GM20431 (cell line): ENCODE results near the gene NOP16.
"Not testable (repeated sequence)": the region's sequence is repeated elsewhere in the genome, so short reads cannot be mapped to it uniquely, and the experiment has no call there.

Experiments
- in situ Hi-C: fragments of 300-500 bp; cut with MseI, MboI; formaldehyde crosslinking; loops from one replicate; pipeline ENCODE4 v1.15.0; 2020; ENCODE audit warnings: low sequenced_read_pairs; ENCODE audit not compliant: unreplicated experiment

The NOP16 gene

GRCh38 chr5:176410486-176411180 lies 22.2 kb upstream of the NOP16 start:
- in situ Hi-C loops, result no loop called here

- in situ Hi-C loops, result no loop called here
Observed at GRCh38 chr5:176409765-176410164, 21.4 kb upstream of the NOP16 start.

- in situ Hi-C loops, result no loop called here
Observed at GRCh38 chr5:176408590-176408989, 20.2 kb upstream of the NOP16 start.

GRCh38 chr5:176408252-176408573 lies 19.8 kb upstream of the NOP16 start:
- in situ Hi-C loops, result not testable (repeated sequence)

GRCh38 chr5:176407456-176408251 lies 19.3 kb upstream of the NOP16 start:
- in situ Hi-C loops, result no loop called here

GRCh38 chr5:176406436-176407052 lies 18.1 kb upstream of the NOP16 start:
- in situ Hi-C loops, result no loop called here

- in situ Hi-C loops, result no loop called here
Observed at GRCh38 chr5:176405656-176406435, 17.4 kb upstream of the NOP16 start.

- in situ Hi-C loops, result no loop called here
Observed at GRCh38 chr5:176401281-176402205, 13.1 kb upstream of the NOP16 start.

GRCh38 chr5:176400382-176401156 lies 12.2 kb upstream of the NOP16 start:
- in situ Hi-C loops, result no loop called here

GRCh38 chr5:176397736-176398420 lies 9.5 kb upstream of the NOP16 start:
- in situ Hi-C loops, result no loop called here

GRCh38 chr5:176396330-176396729 lies 7.9 kb upstream of the NOP16 start:
- in situ Hi-C loops, result no loop called here

GRCh38 chr5:176394881-176395675 lies 6.7 kb upstream of the NOP16 start:
- in situ Hi-C loops, result no loop called here

- in situ Hi-C loops, result no loop called here
Observed at GRCh38 chr5:176394096-176394495, 5.7 kb upstream of the NOP16 start.

- in situ Hi-C loops, result no loop called here
Observed at GRCh38 chr5:176392526-176392925, 4.1 kb upstream of the NOP16 start.

- in situ Hi-C loops, result no loop called here
Observed at GRCh38 chr5:176391999-176392398, 3.6 kb upstream of the NOP16 start.

- in situ Hi-C loops, result no loop called here
Observed at GRCh38 chr5:176391479-176391878, 3.1 kb upstream of the NOP16 start.
